Left lung (tissue), 14 donors: ENCODE measurements around the gene MSGN1. TPM values are rescaled to one million over a fixed set of nuclear protein-coding genes. Genes with fewer than 3 reads are reported as not detected.

Experiments used
- ATAC-seq: fragments of 200-7000 bp; cut with Tn5 transposase; one replicate; pipeline ENCODE4 v1.9.1; 2020; ENCODE audit warnings: moderate library complexity
- DNase-seq, 4 donors: peaks; one replicate each; pipeline ENCODE4 v3.0.0-alpha.2; 2013 to 2020
- H3K27ac ChIP-seq, 2 donors: fragments of 200-600 bp; sonication (generic) in 1 of 2; one replicate each; pipeline versions ENCODE4 v1.5.0 to v1.8.0; 2020 to 2021
- H3K27me3 ChIP-seq, 2 donors: fragments of 200-600 bp; sonication (generic) in 1 of 2; one replicate each; pipeline versions ENCODE4 v1.5.0 to v1.8.0; 2020 to 2021
- H3K36me3 ChIP-seq, 2 donors: fragments of 200-600 bp; sonication (generic) in 1 of 2; one replicate each; pipeline versions ENCODE4 v1.5.0 to v1.8.0; 2020 to 2021
- H3K4me1 ChIP-seq, 2 donors: fragments of 200-600 bp; one replicate each; pipeline ENCODE4 v1.8.0; 2021
- H3K4me3 ChIP-seq, 2 donors: fragments of 200-600 bp; sonication (generic) in 1 of 2; one replicate each; pipeline versions ENCODE4 v1.5.0 to v1.8.0; 2020 to 2021; ENCODE audit warnings: mild to moderate bottlenecking in 1 of 2
- H3K9me3 ChIP-seq, 2 donors: fragments of 200-600 bp; sonication (generic) in 1 of 2; one replicate each; pipeline versions ENCODE4 v1.5.0 to v1.8.0; 2020 to 2021
- CTCF ChIP-seq, 2 donors: fragments of 200-600 bp; sonication (generic) in 1 of 2; IDR thresholded peaks; one replicate each; pipeline versions ENCODE4 v1.5.0 to v1.8.0; 2021; ENCODE audit warnings: antibody characterized with exemption in 2 of 2
- intact Hi-C, 2 donors: fragments of 100-400 bp; cut with DNase I; formaldehyde crosslinking; loops; one replicate each; pipeline versions ENCODE4 v1.11.2 to v1.14.2; 2022
- long read RNA-seq, 12 donors: library from polyadenylated mRNA in 2 of 12; unstranded in 2 of 12; transcript quantifications; one replicate each; pipeline ENCODE4 v2.0.0 and lab custom pipeline, GENCODE V29; 2019 to 2026
- polyA plus RNA-seq, 6 donors: library from polyadenylated mRNA; unstranded; fragments of 120-200 nt; gene quantifications; one replicate each; pipeline ENCODE4 v1.2.1, GENCODE V29; 2013; ENCODE audit not compliant: insufficient read length in 6 of 6
- total RNA-seq, 2 donors: library from RNA; stranded (reverse); fragmentation: NEBNext Ultra II Directional; extraction: Animal tissue kit (Norgen Biotek cat#: 25700); gene quantifications; one replicate each; pipeline ENCODE4 v1.2.1, GENCODE V29; 2021
- donor health status: DM: no; HTN: yes; CAD: no.
- donor health status: DM: no; HTN: no; CAD: no.

MSGN1 gene
- total RNA-seq (not detected), polyA plus RNA-seq (not detected)
- long read RNA-seq, donor 1 = 0 reads
- long read RNA-seq, donor 2 = 0 reads
- long read RNA-seq, donor 3 = 0 reads
- long read RNA-seq, donor 4 = 0 reads
- long read RNA-seq, donor 5 = 0 reads
- long read RNA-seq, donor 6 = 0 reads
- long read RNA-seq, donor 7 = 0 reads
- long read RNA-seq, donor 8 = 0 reads
- long read RNA-seq, donor 9 = 0 reads
- long read RNA-seq, donor 10 = 0 reads
- long read RNA-seq, donor 11 = 0 reads
- long read RNA-seq, donor 12 = 0 reads

- Histone ChIP-seq H3K9me3 (no peaks in the 10 kb centered on the region), H3K4me1 (peaks cover 5 to 7% of the 10 kb centered on the region in 2 donors), H3K4me3 (no peak within 1 kb of the TSS), H3K27me3 (no peaks in the 10 kb centered on the region), H3K27ac (no peak within 1 kb of the TSS), H3K36me3 (no peaks in the 10 kb centered on the region)
- TF ChIP-seq CTCF (IDR thresholded peaks at IDR 0.05) = no peak
- intact Hi-C loops = no loop called here
- ATAC-seq (no peak), DNase-seq (peak in 1 of 4 donors; percentile 68)
Measured at GRCh38 chr2:17816396-17817245, at the start of gene MSGN1. Gene MSGN1, plus strand, starts transcription at chr2:17816460. Its CDS starts 59 bp downstream, at chr2:17816519.

- intact Hi-C loops = no loop called here
Measured at GRCh38 chr2:17768894-17769293, 47.4 kb upstream of the MSGN1 start.

GRCh38 chr2:17771956-17772355, 44.3 kb upstream of the MSGN1 start:
- DNase-seq (no peak), ATAC-seq (no peak)
- Histone ChIP-seq H3K4me1 (no peaks in the 10 kb centered on the region), H3K27ac (no peak overlapping the region), H3K36me3 (peaks cover 0 to 7% of the 10 kb centered on the region in 2 donors), H3K9me3 (no peaks in the 10 kb centered on the region), H3K27me3 (no peaks in the 10 kb centered on the region), H3K4me3 (no peak overlapping the region)
- intact Hi-C loops = no loop called here
- TF ChIP-seq CTCF (IDR thresholded peaks at IDR 0.05) = no peak

More at GRCh38 chr2:17768894-17769293, 47.4 kb upstream of the MSGN1 start:
- ATAC-seq (no peak), DNase-seq (no peak)
- Histone ChIP-seq H3K36me3 (peaks cover 0 to 7% of the 10 kb centered on the region in 2 donors), H3K9me3 (no peaks in the 10 kb centered on the region), H3K4me1 (no peaks in the 10 kb centered on the region), H3K27ac (no peak overlapping the region), H3K27me3 (no peaks in the 10 kb centered on the region), H3K4me3 (no peak overlapping the region)
- no peak for TF ChIP-seq CTCF (IDR thresholded peaks at IDR 0.05)

- ATAC-seq = no peak
- peaks cover 0 to 7% of the 10 kb centered on the region in 2 donors for H3K36me3 ChIP-seq
- H3K4me3 ChIP-seq = no peak overlapping the region
- TF ChIP-seq CTCF (IDR thresholded peaks at IDR 0.05) = no peak
- intact Hi-C loops = no loop called here
- H3K4me1 ChIP-seq = no peaks in the 10 kb centered on the region
- H3K9me3 ChIP-seq = no peaks in the 10 kb centered on the region
- no peaks in the 10 kb centered on the region for H3K27me3 ChIP-seq
- no peak overlapping the region for H3K27ac ChIP-seq
- no peak for DNase-seq
Measured at GRCh38 chr2:17772532-17772931, 43.7 kb upstream of the MSGN1 start.

GRCh38 chr2:17780546-17780945, 35.7 kb upstream of the MSGN1 start:
- Histone ChIP-seq H3K4me1 (no peaks in the 10 kb centered on the region), H3K36me3 (peaks cover 0 to 26% of the 10 kb centered on the region in 2 donors), H3K4me3 (no peak overlapping the region), H3K27ac (no peak overlapping the region), H3K27me3 (no peaks in the 10 kb centered on the region), H3K9me3 (peaks cover 0 to 3% of the 10 kb centered on the region in 2 donors)
- no peak for TF ChIP-seq CTCF (IDR thresholded peaks at IDR 0.05)
- intact Hi-C loops = no loop called here
- ATAC-seq = no peak
- no peak for DNase-seq
